ENCODE measurements around the gene CMSS1. TPM values are rescaled to one million over a fixed set of nuclear protein-coding genes. Genes with fewer than 3 reads are reported as not detected.

CMSS1 gene
- total RNA-seq, 1 experiment from 2014 or later = 64.1 TPM

- Histone ChIP-seq H3K9ac (ENCODE audit: low read length) (no peak overlapping the region), H3K36me3 (ENCODE audit: control insufficient read depth in 1 of 2, insufficient read depth in 2 of 2, low read length in 2 of 2) (no peaks in the 10 kb centered on the region), H3K27ac (ENCODE audit: low read depth, low read length) (no peak overlapping the region)
Measured at GRCh38 chr3:99867594-99868310, 50.1 kb downstream of the CMSS1 start.

More at GRCh38 chr3:99867594-99868310, 50.1 kb downstream of the CMSS1 start:
- no peaks in the 10 kb centered on the region for H3K27me3 ChIP-seq (ENCODE audit: insufficient read depth, low read length)
- ATAC-seq (no peak), DNase-seq (ENCODE audit: low read depth, low spot score) (no peak)
- H3K9me3 ChIP-seq (ENCODE audit: control insufficient read depth in 1 of 2, insufficient read depth in 1 of 2, low read depth in 1 of 2, low read length in 2 of 2) = no peaks in the 10 kb centered on the region
- H2AFZ ChIP-seq (ENCODE audit: low read depth, low read length, poor library complexity, severe bottlenecking) = no peak overlapping the region
- POLR2A ChIA-PET = no interaction called here
- H4K20me1 ChIP-seq (ENCODE audit: insufficient read depth) = no peaks in the 10 kb centered on the region
- no peaks in the 10 kb centered on the region for H3K9me2 ChIP-seq (ENCODE audit: insufficient read depth)
- intact Hi-C loops (cut with micrococcal nuclease) = no loop called here
- H3K4me3 ChIP-seq (replicated peaks in 1 of 2; ENCODE audit: low read depth in 1 of 2, low read length in 2 of 2) = no peak overlapping the region
- RAD21 ChIA-PET (ENCODE audit: low non-redundant PET in 1 of 2, low total read pairs in 2 of 2, uncharacterized antibody in 2 of 2, unreplicated experiment in 2 of 2) = no interaction called here
- H3K4me1 ChIP-seq (ENCODE audit: control insufficient read depth in 1 of 2, insufficient read depth in 2 of 2, low read length in 2 of 2) = no peaks in the 10 kb centered on the region
- BruUV-seq (replicated peaks) = no TSS peak
- TF ChIP-seq CBX3 (IDR thresholded peaks at IDR 0.05; ENCODE audit: low read depth) (no peak), MAX (IDR thresholded peaks at IDR 0.05) (no peak), ZNF274 (IDR thresholded peaks at IDR 0.05; ENCODE audit: low read depth, low read length) (no peak), YY1 (IDR thresholded peaks at IDR 0.05; ENCODE audit: extremely low read depth, insufficient replicate concordance, low read depth, low read length) (no peak), SIN3A (IDR thresholded peaks at IDR 0.05; ENCODE audit: low read depth) (no peak), FOSL1 (IDR thresholded peaks at IDR 0.05; ENCODE audit: low read depth) (no peak), RAD21 (IDR thresholded peaks at IDR 0.05; ENCODE audit: low read depth) (no peak), EZH2 (IDR thresholded peaks at IDR 0.05) (no peak), SRF (IDR thresholded peaks at IDR 0.05; ENCODE audit: low read depth) (no peak), ZBTB33 (IDR thresholded peaks at IDR 0.05; ENCODE audit: extremely low read depth, insufficient replicate concordance, low read length) (no peak), CEBPB (IDR thresholded peaks at IDR 0.05; ENCODE audit: low read depth) (no peak)
- TF ChIP-seq, protein P1, sequence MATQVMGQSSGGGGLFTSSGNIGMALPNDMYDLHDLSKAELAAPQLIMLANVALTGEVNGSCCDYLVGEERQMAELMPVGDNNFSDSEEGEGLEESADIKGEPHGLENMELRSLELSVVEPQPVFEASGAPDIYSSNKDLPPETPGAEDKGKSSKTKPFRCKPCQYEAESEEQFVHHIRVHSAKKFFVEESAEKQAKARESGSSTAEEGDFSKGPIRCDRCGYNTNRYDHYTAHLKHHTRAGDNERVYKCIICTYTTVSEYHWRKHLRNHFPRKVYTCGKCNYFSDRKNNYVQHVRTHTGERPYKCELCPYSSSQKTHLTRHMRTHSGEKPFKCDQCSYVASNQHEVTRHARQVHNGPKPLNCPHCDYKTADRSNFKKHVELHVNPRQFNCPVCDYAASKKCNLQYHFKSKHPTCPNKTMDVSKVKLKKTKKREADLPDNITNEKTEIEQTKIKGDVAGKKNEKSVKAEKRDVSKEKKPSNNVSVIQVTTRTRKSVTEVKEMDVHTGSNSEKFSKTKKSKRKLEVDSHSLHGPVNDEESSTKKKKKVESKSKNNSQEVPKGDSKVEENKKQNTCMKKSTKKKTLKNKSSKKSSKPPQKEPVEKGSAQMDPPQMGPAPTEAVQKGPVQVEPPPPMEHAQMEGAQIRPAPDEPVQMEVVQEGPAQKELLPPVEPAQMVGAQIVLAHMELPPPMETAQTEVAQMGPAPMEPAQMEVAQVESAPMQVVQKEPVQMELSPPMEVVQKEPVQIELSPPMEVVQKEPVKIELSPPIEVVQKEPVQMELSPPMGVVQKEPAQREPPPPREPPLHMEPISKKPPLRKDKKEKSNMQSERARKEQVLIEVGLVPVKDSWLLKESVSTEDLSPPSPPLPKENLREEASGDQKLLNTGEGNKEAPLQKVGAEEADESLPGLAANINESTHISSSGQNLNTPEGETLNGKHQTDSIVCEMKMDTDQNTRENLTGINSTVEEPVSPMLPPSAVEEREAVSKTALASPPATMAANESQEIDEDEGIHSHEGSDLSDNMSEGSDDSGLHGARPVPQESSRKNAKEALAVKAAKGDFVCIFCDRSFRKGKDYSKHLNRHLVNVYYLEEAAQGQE (IDR thresholded peaks at IDR 0.05; ENCODE audit: low read depth) = no peak
- TF ChIP-seq, protein P2, sequence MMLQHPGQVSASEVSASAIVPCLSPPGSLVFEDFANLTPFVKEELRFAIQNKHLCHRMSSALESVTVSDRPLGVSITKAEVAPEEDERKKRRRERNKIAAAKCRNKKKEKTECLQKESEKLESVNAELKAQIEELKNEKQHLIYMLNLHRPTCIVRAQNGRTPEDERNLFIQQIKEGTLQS (IDR thresholded peaks at IDR 0.05) = no peak
- CTCF ChIA-PET = no interaction called here
- H3K4me2 ChIP-seq (ENCODE audit: low read length) = no peak overlapping the region
- peaks cover 4% of the 10 kb centered on the region; the same call in 1 of the 2 replicates for H3K79me2 ChIP-seq (ENCODE audit: insufficient read depth, low read length)
